ENCODE results near the gene TESK2. TPM values are rescaled to one million over a fixed set of nuclear protein-coding genes. Genes with fewer than 3 reads are reported as not detected.

Gene TESK2
- total and polyA plus RNA-seq, 4 donors = 1.8 to 8.7 (median 3.6) TPM

GRCh38 chr1:45395051-45395450, 95.9 kb downstream of the TESK2 start:
- Histone ChIP-seq H3K4me1 (ENCODE audit: control insufficient read depth in 5 of 5, insufficient read depth in 5 of 5, low read length in 5 of 5) (peaks cover 0 to 4% (median 3%) of the 10 kb centered on the region in 5 donors), H3K9ac (ENCODE audit: insufficient read depth in 1 of 2, low read length in 2 of 2) (no peak overlapping the region), H3K27ac (ENCODE audit: low read depth in 1 of 2, low read length in 1 of 2) (no peak overlapping the region), H3K4me3 (no peak overlapping the region), H3K27me3 (ENCODE audit: control insufficient read depth in 3 of 3, insufficient read depth in 3 of 3, low read length in 2 of 3) (no peaks in the 10 kb centered on the region), H3K9me3 (ENCODE audit: control insufficient read depth in 4 of 4, insufficient read depth in 3 of 4, low read length in 3 of 4) (no peaks in the 10 kb centered on the region), H3K36me3 (ENCODE audit: control insufficient read depth in 4 of 4, insufficient read depth in 4 of 4, low read length in 4 of 4) (no peaks in the 10 kb centered on the region)
- no peak for ATAC-seq (ENCODE audit: insufficient read depth, low FRiP score)
- no peak for TF ChIP-seq CTCF (IDR thresholded peaks at IDR 0.05; ENCODE audit: control extremely low read depth, extremely low read depth)
- WGBS, 2 donors = 62 to 84% methylated on average over 2 of the region's 2 CpGs
- DNase-seq = no peak

- DNase-seq (no peak), ATAC-seq (ENCODE audit: insufficient read depth, low FRiP score) (no peak)
- Histone ChIP-seq H3K9me3 (ENCODE audit: control insufficient read depth in 4 of 4, insufficient read depth in 3 of 4, low read length in 3 of 4) (no peaks in the 10 kb centered on the region), H3K4me1 (ENCODE audit: control insufficient read depth in 5 of 5, insufficient read depth in 5 of 5, low read length in 5 of 5) (peaks cover 0 to 4% (median 3%) of the 10 kb centered on the region in 5 donors), H3K36me3 (ENCODE audit: control insufficient read depth in 4 of 4, insufficient read depth in 4 of 4, low read length in 4 of 4) (no peaks in the 10 kb centered on the region), H3K4me3 (no peak overlapping the region), H3K27me3 (ENCODE audit: control insufficient read depth in 3 of 3, insufficient read depth in 3 of 3, low read length in 2 of 3) (no peaks in the 10 kb centered on the region), H3K27ac (ENCODE audit: low read depth in 1 of 2, low read length in 1 of 2) (peak overlapping the region in 1 of 2 donors; percentile 70), H3K9ac (ENCODE audit: insufficient read depth in 1 of 2, low read length in 2 of 2) (no peak overlapping the region)
- 42 to 52% methylated on average over 3 of the region's 3 CpGs for WGBS, 2 donors
- no peak for TF ChIP-seq CTCF (IDR thresholded peaks at IDR 0.05; ENCODE audit: control extremely low read depth, extremely low read depth)
Observed at GRCh38 chr1:45394342-45394741, 96.6 kb downstream of the TESK2 start.

GRCh38 chr1:45393718-45394302, 97.2 kb downstream of the TESK2 start:
- no peak overlapping the region for H3K4me3 ChIP-seq
- peak overlapping the region in 1 of 2 donors; percentile 70 for H3K27ac ChIP-seq (ENCODE audit: low read depth in 1 of 2, low read length in 1 of 2)
- no peaks in the 10 kb centered on the region for H3K9me3 ChIP-seq (ENCODE audit: control insufficient read depth in 4 of 4, insufficient read depth in 3 of 4, low read length in 3 of 4)
- H3K4me1 ChIP-seq (ENCODE audit: control insufficient read depth in 5 of 5, insufficient read depth in 5 of 5, low read length in 5 of 5) = peaks cover 0 to 5% (median 3%) of the 10 kb centered on the region in 5 donors
- no peak for TF ChIP-seq CTCF (IDR thresholded peaks at IDR 0.05; ENCODE audit: control extremely low read depth, extremely low read depth)
- WGBS, 2 donors = 29 to 49% methylated on average over 6 of the region's 6 CpGs
- no peaks in the 10 kb centered on the region for H3K36me3 ChIP-seq (ENCODE audit: control insufficient read depth in 4 of 4, insufficient read depth in 4 of 4, low read length in 4 of 4)
- ATAC-seq (ENCODE audit: insufficient read depth, low FRiP score) (no peak), DNase-seq (no peak)
- no peaks in the 10 kb centered on the region for H3K27me3 ChIP-seq (ENCODE audit: control insufficient read depth in 3 of 3, insufficient read depth in 3 of 3, low read length in 2 of 3)
- no peak overlapping the region for H3K9ac ChIP-seq (ENCODE audit: insufficient read depth in 1 of 2, low read length in 2 of 2)

- Histone ChIP-seq H3K27me3 (ENCODE audit: control insufficient read depth in 3 of 3, insufficient read depth in 3 of 3, low read length in 2 of 3) (no peaks in the 10 kb centered on the region), H3K4me3 (no peak overlapping the region), H3K36me3 (ENCODE audit: control insufficient read depth in 4 of 4, insufficient read depth in 4 of 4, low read length in 4 of 4) (no peaks in the 10 kb centered on the region), H3K9ac (ENCODE audit: insufficient read depth in 1 of 2, low read length in 2 of 2) (no peak overlapping the region), H3K4me1 (ENCODE audit: control insufficient read depth in 5 of 5, insufficient read depth in 5 of 5, low read length in 5 of 5) (peaks cover 0 to 3% (median 0%) of the 10 kb centered on the region in 5 donors), H3K27ac (ENCODE audit: low read depth in 1 of 2, low read length in 1 of 2) (no peak overlapping the region), H3K9me3 (ENCODE audit: control insufficient read depth in 4 of 4, insufficient read depth in 3 of 4, low read length in 3 of 4) (no peaks in the 10 kb centered on the region)
- TF ChIP-seq CTCF (IDR thresholded peaks at IDR 0.05; ENCODE audit: control extremely low read depth, extremely low read depth) = no peak
- DNase-seq (no peak), ATAC-seq (ENCODE audit: insufficient read depth, low FRiP score) (no peak)
- 97 to 98% methylated on average over 3 of the region's 3 CpGs for WGBS, 2 donors
Observed at GRCh38 chr1:45386219-45386618, 104.7 kb downstream of the TESK2 start.

All from lung (tissue), 12 donors.